Panc1 (cell line): ENCODE data around the gene DCHS1. TPM values are rescaled to one million over a fixed set of nuclear protein-coding genes. Genes with fewer than 3 reads are reported as not detected.

ENCODE experiments used
- ATAC-seq: fragments of 200-7000 bp; cut with Tn5 transposase; 2 replicates; pipeline ENCODE4 v1.9.1; 2020; ENCODE audit warnings: mild to moderate bottlenecking, moderate library complexity
- BruUV-seq: library from RNA; stranded (reverse); fragments of 400-500 nt; replicated peaks from 2 replicates; lab custom pipeline; 2021; lab: Mats Ljungman, UMichigan
- CTCF ChIA-PET: fragments of 300-600 bp; sonication (Branson Sonifier 250); formaldehyde crosslinking; loops from one replicate; lab custom pipeline; 2022; ENCODE audit warnings: antibody characterized with exemption; lab: Charles Lee
- POLR2A ChIA-PET: fragments of 300-600 bp; sonication (Branson Sonifier 250); formaldehyde crosslinking; loops from one replicate; lab custom pipeline; 2022; ENCODE audit warnings: antibody characterized with exemption; lab: Charles Lee
- DNase-seq: peaks from one replicate; pipeline ENCODE4 v3.0.0-alpha.2; 2010; ENCODE audit warnings: low read depth, low spot score
- H3K27ac ChIP-seq: 2 replicates; pipeline ENCODE4 v1.5.1; 2011; ENCODE audit warnings: mild to moderate bottlenecking, low read length, inconsistent platforms
- H3K27me3 ChIP-seq: fragments of 200-500 bp; sonication (Bioruptor generic); 2 replicates; pipeline ENCODE4 v1.6.0; 2014; ENCODE audit warnings: low read length, inconsistent platforms; ENCODE audit not compliant: control insufficient read depth, insufficient read depth
- H3K36me3 ChIP-seq: fragments of 200-500 bp; sonication (Bioruptor generic); 2 replicates; pipeline ENCODE4 v1.5.1; 2014; ENCODE audit warnings: inconsistent platforms, mild to moderate bottlenecking, low read length, moderate library complexity; ENCODE audit not compliant: control insufficient read depth, insufficient read depth
- H3K4me1 ChIP-seq: 2 replicates; pipeline ENCODE4 v1.5.1; 2011; ENCODE audit warnings: inconsistent platforms, mild to moderate bottlenecking, low read length, moderate library complexity; ENCODE audit not compliant: control insufficient read depth, insufficient read depth
- H3K4me3 ChIP-seq, 2 experiments: 2 replicates each; pipeline ENCODE4 v1.5.1; 2011 to 2012; ENCODE audit warnings: low read depth in 2 of 2, low read length in 2 of 2, mild to moderate bottlenecking in 2 of 2, inconsistent platforms in 1 of 2, moderate library complexity in 1 of 2
- H3K9me3 ChIP-seq: fragments of 200-500 bp; sonication (Bioruptor generic); 2 replicates; pipeline ENCODE4 v1.5.1; 2014; ENCODE audit warnings: low read depth, mild to moderate bottlenecking, inconsistent platforms, low read length, moderate library complexity; ENCODE audit not compliant: control insufficient read depth, insufficient read depth
- CTCF ChIP-seq: fragments of 450-650 bp; IDR thresholded peaks from 2 replicates; pipeline ENCODE4 v1.5.1; 2017; ENCODE audit warnings: mild to moderate bottlenecking
- POLR2AphosphoS5 ChIP-seq: IDR thresholded peaks from 2 replicates; pipeline ENCODE4 v1.6.1; 2012; ENCODE audit warnings: mild to moderate bottlenecking, low read depth, low read length, moderate library complexity
- REST ChIP-seq, 2 experiments: IDR thresholded peaks; 2 replicates each; pipeline ENCODE4 v1.6.1; 2011 to 2012; ENCODE audit warnings: low read depth in 2 of 2, control low read depth in 1 of 2, low read length in 1 of 2, mild to moderate bottlenecking in 1 of 2, moderate library complexity in 1 of 2; ENCODE audit not compliant: insufficient read depth in 1 of 2
- SIN3A ChIP-seq: IDR thresholded peaks from 2 replicates; pipeline ENCODE4 v1.6.1; 2012; ENCODE audit warnings: low read depth, mild to moderate bottlenecking, low read length, moderate library complexity, borderline replicate concordance; ENCODE audit not compliant: insufficient read depth
- TCF7L2 ChIP-seq: IDR thresholded peaks from 2 replicates; pipeline ENCODE4 v1.6.1; 2011; ENCODE audit warnings: mild to moderate bottlenecking, low read depth, low read length, inconsistent platforms
- in situ Hi-C: cut with HindIII; loops from 2 replicates; pipeline ENCODE4 v1.10.0; 2016; ENCODE audit warnings: low sequenced_read_pairs, low pct_unique_long_range_greater_than_20kb
- intact Hi-C: fragments of 100-400 bp; cut with micrococcal nuclease; formaldehyde crosslinking; loops from one replicate; pipeline ENCODE4 v1.10.0; 2022; ENCODE audit not compliant: unreplicated experiment
- total RNA-seq: library from RNA; stranded (reverse); gene quantifications from one replicate; pipeline ENCODE4 v1.2.1, GENCODE V29; 2021; ENCODE audit not compliant: unreplicated experiment

DCHS1 gene
- total RNA-seq, 1 experiment from 2014 or later, result 2.2 TPM

GRCh38 chr11:6614446-6614845, 41.2 kb downstream of the DCHS1 start:
- Histone ChIP-seq H3K9me3 (no peaks in the 10 kb centered on the region), H3K4me1 (peaks cover 29% of the 10 kb centered on the region), H3K36me3 (peaks cover 19% of the 10 kb centered on the region), H3K27me3 (no peaks in the 10 kb centered on the region), H3K27ac (no peak overlapping the region), H3K4me3 (no peak overlapping the region)
- TF ChIP-seq SIN3A (no peak), TCF7L2 (no peak), CTCF (no peak), REST (IDR thresholded peaks at IDR 0.05; ENCODE audit: insufficient read depth in 1 of 2, low read depth in 2 of 2, low read length in 1 of 2) (no peak)
- in situ Hi-C loops, result no loop called here
- BruUV-seq, result no TSS peak
- POLR2A ChIA-PET, result interaction anchor here (0.5 kb wide), 1 partner anchor 57 kb away, joined by 8 read pairs; no protein-coding TSS in a partner anchor
- no peak for ATAC-seq
- DNase-seq, result no peak
- CTCF ChIA-PET, result no interaction called here
- intact Hi-C loops, result loop anchor here (5.0 kb wide), 1 partner anchor 68 kb away; the partner anchor contains the start of gene MRPL17

- peaks cover 29% of the 10 kb centered on the region for H3K4me1 ChIP-seq
- intact Hi-C loops, result loop anchor here (5.0 kb wide), 1 partner anchor 69 kb away; the partner anchor contains the start of gene MRPL17
- in situ Hi-C loops, result no loop called here
- TF ChIP-seq REST (IDR thresholded peaks at IDR 0.05; ENCODE audit: insufficient read depth in 1 of 2, low read depth in 2 of 2, low read length in 1 of 2) (no peak), TCF7L2 (no peak), POLR2AphosphoS5 (no peak), SIN3A (no peak), CTCF (no peak)
- BruUV-seq, result no TSS peak
- ChIA-PET CTCF (interaction anchor here (0.7 to 1.8 kb wide), 2 partner anchors 25 to 70 kb away, joined by 4 to 5 read pairs; partner anchors contain the start of gene MRPL17), POLR2A (no interaction called here)
- H3K9me3 ChIP-seq, result no peaks in the 10 kb centered on the region
- no peak for ATAC-seq
- no peaks in the 10 kb centered on the region for H3K27me3 ChIP-seq
- no peak for DNase-seq
- peaks cover 27% of the 10 kb centered on the region for H3K36me3 ChIP-seq
- H3K27ac ChIP-seq, result no peak overlapping the region
- no peak overlapping the region for H3K4me3 ChIP-seq
Observed at GRCh38 chr11:6613496-6613895, 42.1 kb downstream of the DCHS1 start.
